ENCODE results near the gene PLOD3.

DNA sequence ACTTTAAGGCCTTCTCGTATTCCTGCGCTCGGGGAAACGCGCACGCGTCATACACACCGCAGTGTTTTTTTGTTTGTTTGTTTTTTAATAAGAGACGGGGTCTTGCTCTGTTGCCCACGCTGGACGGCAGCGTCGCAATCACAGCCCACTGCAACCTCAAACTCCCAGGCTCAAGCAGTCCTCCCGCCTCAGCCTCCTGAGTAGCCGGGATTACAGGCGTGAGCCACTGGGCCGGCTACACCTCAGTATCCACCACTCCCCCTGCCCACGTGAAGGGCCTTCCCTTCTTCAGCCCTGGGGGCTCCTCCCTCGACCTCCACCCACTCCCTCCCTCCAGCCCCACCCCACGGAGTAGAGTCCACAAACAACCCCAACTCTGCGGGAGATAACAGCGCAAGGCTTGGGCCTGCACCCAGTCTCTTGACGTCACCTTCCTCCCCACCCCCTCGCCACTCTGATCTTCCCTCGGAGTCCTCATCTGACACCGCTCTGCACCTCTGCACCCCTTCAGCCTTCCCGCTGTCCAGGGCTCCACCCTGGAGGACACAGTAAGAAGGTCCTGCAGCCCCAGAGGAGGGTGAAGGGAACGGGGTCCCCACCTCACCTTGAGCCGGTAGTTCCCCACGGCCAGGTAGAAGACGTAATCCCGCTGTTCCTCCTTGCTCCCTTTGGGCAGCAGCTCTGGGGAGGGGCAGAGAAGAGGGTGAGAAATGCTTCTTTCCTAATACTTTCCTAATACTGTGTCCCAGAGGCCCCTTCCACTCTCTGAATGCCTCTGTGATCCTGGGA is 23.0 kb upstream of the PLOD3 start:
- TF ChIP-seq, protein P1, sequence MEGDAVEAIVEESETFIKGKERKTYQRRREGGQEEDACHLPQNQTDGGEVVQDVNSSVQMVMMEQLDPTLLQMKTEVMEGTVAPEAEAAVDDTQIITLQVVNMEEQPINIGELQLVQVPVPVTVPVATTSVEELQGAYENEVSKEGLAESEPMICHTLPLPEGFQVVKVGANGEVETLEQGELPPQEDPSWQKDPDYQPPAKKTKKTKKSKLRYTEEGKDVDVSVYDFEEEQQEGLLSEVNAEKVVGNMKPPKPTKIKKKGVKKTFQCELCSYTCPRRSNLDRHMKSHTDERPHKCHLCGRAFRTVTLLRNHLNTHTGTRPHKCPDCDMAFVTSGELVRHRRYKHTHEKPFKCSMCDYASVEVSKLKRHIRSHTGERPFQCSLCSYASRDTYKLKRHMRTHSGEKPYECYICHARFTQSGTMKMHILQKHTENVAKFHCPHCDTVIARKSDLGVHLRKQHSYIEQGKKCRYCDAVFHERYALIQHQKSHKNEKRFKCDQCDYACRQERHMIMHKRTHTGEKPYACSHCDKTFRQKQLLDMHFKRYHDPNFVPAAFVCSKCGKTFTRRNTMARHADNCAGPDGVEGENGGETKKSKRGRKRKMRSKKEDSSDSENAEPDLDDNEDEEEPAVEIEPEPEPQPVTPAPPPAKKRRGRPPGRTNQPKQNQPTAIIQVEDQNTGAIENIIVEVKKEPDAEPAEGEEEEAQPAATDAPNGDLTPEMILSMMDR (conservative IDR thresholded peaks at IDR 0.05; ENCODE audit: low read length), result no peak
- no peak for TF ChIP-seq EZH2phosphoT487 (IDR thresholded peaks at IDR 0.05; ENCODE audit: borderline replicate concordance, low read depth, low read length)
